Prostate gland (tissue), 2 donors: Measurements from ENCODE around the gene IFI44. TPM values are rescaled to one million over a fixed set of nuclear protein-coding genes. Genes with fewer than 3 reads are reported as not detected.
A peak's percentile ranks its signal among the peaks of the same experiment; 100 is the strongest.

Experiments used
- DNase-seq: peaks from one replicate; pipeline ENCODE4 v3.0.0-alpha.2; 2019; ENCODE audit warnings: low spot score
- H3K27ac ChIP-seq, 2 donors: fragments of 200-600 bp; sonication (generic); 2 replicates each; pipeline ENCODE4 v1.5.1; 2017 to 2019
- H3K27me3 ChIP-seq: fragments of 200-600 bp; sonication (generic); replicated peaks from 2 replicates; pipeline ENCODE4 v1.5.1; 2019; ENCODE audit not compliant: insufficient read depth
- H3K36me3 ChIP-seq, 2 donors: fragments of 200-600 bp; sonication (generic); 1 replicate in 1 of 2; 2 replicates in 1 of 2; pipeline versions ENCODE4 v1.5.1 to v1.8.1; 2017 to 2019
- H3K4me1 ChIP-seq: fragments of 200-600 bp; sonication (generic); replicated peaks from 2 replicates; pipeline ENCODE4 v1.5.1; 2019
- H3K4me3 ChIP-seq, 2 donors: fragments of 200-600 bp; sonication (generic); 2 replicates each; pipeline ENCODE4 v1.5.1; 2017 to 2019
- H3K9me3 ChIP-seq: fragments of 200-600 bp; sonication (generic); 2 replicates; pipeline ENCODE4 v1.5.1; 2017
- CTCF ChIP-seq, 4 experiments: fragments of 200-600 bp in 2 of 4; fragments of 450-650 bp in 2 of 4; sonication (generic) in 2 of 4; IDR thresholded peaks; 1 replicate in 3 of 4; 2 replicates in 1 of 4; pipeline ENCODE4 v1.5.1; 2016 to 2019; ENCODE audit warnings: antibody characterized with exemption in 4 of 4, mild to moderate bottlenecking in 2 of 4, moderate library complexity in 2 of 4
- POLR2A ChIP-seq: fragments of 450-650 bp; IDR thresholded peaks from one replicate; pipeline ENCODE4 v1.6.1; 2016; ENCODE audit warnings: antibody characterized with exemption, mild to moderate bottlenecking
- POLR2AphosphoS5 ChIP-seq: sonication (generic); formaldehyde crosslinking; IDR thresholded peaks from one replicate; pipeline ENCODE4 v1.6.1; 2017; ENCODE audit warnings: antibody characterized with exemption
- WGBS: methylation state at CpG from one replicate; pipeline ENCODE4 v1.1.5; 2018; 5-methylcytosine and 5-hydroxymethylcytosine counted together
- intact Hi-C: fragments of 100-400 bp; cut with DNase I; formaldehyde crosslinking; loops from one replicate; pipeline ENCODE4 v1.14.2; 2022
- total RNA-seq, 2 donors: library from RNA; depleted of rRNA; stranded (reverse); fragments of >200 nt; gene quantifications; one replicate each; pipeline ENCODE4 v1.1.0, GENCODE V29; 2016

IFI44 gene
- total RNA-seq, 2 donors from 2014 or later, result 5.3 to 23.9 TPM

DNA sequence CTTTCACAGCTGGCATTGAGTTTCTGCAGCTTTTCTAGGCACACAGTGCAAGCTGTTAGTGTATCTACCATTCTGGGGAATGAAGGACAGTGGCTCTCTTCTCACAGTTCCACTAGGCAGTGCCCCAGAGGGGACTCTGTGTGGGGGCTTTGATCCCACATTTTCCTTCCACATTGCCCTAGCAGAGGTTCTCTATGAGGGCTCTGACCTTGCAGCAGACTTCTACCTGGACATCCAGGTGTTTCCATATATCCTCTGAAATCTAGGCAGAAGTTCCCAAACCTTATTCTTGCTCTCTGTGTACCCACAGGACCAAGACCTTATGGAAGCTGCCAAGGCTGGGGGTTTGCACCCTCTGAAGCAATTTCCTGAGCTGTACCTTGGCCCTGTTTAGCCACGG, 2.4 kb upstream of the IFI44 start:
- H3K9me3 ChIP-seq, result no peaks in the 10 kb centered on the region
- intact Hi-C loops, result no loop called here
- no peak for DNase-seq
- H3K27me3 ChIP-seq, result no peaks in the 10 kb centered on the region
- no peak for TF ChIP-seq POLR2AphosphoS5
- no peak for TF ChIP-seq POLR2A
- TF ChIP-seq CTCF (IDR thresholded peaks at IDR 0.05), result no peak
- no peaks in the 10 kb centered on the region for H3K36me3 ChIP-seq
- no peak overlapping the region for H3K27ac ChIP-seq
- no peak overlapping the region for H3K4me3 ChIP-seq
- no peaks in the 10 kb centered on the region for H3K4me1 ChIP-seq
- 100% methylated on average over 1 of the region's 1 CpG for WGBS

DNA sequence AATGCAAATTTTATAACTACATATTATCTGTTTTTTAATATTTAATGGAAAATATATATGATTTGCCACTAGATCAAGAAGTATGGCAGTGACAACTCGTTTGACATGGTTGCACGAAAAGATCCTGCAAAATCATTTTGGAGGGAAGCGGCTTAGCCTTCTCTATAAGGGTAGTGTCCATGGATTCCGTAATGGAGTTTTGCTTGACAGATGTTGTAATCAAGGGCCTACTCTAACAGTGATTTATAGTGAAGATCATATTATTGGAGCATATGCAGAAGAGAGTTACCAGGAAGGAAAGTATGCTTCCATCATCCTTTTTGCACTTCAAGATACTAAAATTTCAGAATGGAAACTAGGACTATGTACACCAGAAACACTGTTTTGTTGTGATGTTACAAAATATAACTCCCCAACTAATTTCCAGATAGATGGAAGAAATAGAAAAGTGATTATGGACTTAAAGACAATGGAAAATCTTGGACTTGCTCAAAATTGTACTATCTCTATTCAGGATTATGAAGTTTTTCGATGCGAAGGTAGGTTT, 556 bp downstream of the IFI44 start:
- Histone ChIP-seq H3K9me3 (no peaks in the 10 kb centered on the region), H3K4me1 (no peaks in the 10 kb centered on the region), H3K27ac (peak overlapping the region in 1 of 2 donors; percentile 50), H3K4me3 (peak overlapping the region; percentile 9 to 16), H3K27me3 (no peaks in the 10 kb centered on the region), H3K36me3 (no peaks in the 10 kb centered on the region)
- TF ChIP-seq POLR2AphosphoS5 (no peak), CTCF (IDR thresholded peaks at IDR 0.05) (no peak), POLR2A (no peak)
- 74% methylated on average over 6 of the region's 6 CpGs for WGBS
- DNase-seq, result no peak
- intact Hi-C loops, result no loop called here

- no peak overlapping the region for H3K27ac ChIP-seq
- no peaks in the 10 kb centered on the region for H3K36me3 ChIP-seq
- WGBS, result 76% methylated on average over 12 of the region's 12 CpGs
- intact Hi-C loops, result no loop called here
- no peaks in the 10 kb centered on the region for H3K9me3 ChIP-seq
- TF ChIP-seq POLR2A (no peak), CTCF (IDR thresholded peaks at IDR 0.05) (no peak), POLR2AphosphoS5 (no peak)
- H3K4me3 ChIP-seq, result peak overlapping the region in 1 of 2 donors; percentile 7
- H3K27me3 ChIP-seq, result no peaks in the 10 kb centered on the region
- DNase-seq, result no peak
- H3K4me1 ChIP-seq, result no peaks in the 10 kb centered on the region
These were observed 1.6 kb downstream of the IFI44 start for GRCh38 chr1:78651241-78651640.

GRCh38 chr1:78652019-78652560, 2.5 kb downstream of the IFI44 start:
- TF ChIP-seq CTCF (IDR thresholded peaks at IDR 0.05), result no peak
- no peak for TF ChIP-seq POLR2A
- no peak for TF ChIP-seq POLR2AphosphoS5
- no peaks in the 10 kb centered on the region for H3K36me3 ChIP-seq
- WGBS, result 91% methylated on average over 17 of the region's 17 CpGs
- H3K4me3 ChIP-seq, result no peak overlapping the region
- H3K27ac ChIP-seq, result no peak overlapping the region
- H3K27me3 ChIP-seq, result no peaks in the 10 kb centered on the region
- no peaks in the 10 kb centered on the region for H3K9me3 ChIP-seq
- DNase-seq, result no peak
- intact Hi-C loops, result no loop called here
- H3K4me1 ChIP-seq, result no peaks in the 10 kb centered on the region

DNA sequence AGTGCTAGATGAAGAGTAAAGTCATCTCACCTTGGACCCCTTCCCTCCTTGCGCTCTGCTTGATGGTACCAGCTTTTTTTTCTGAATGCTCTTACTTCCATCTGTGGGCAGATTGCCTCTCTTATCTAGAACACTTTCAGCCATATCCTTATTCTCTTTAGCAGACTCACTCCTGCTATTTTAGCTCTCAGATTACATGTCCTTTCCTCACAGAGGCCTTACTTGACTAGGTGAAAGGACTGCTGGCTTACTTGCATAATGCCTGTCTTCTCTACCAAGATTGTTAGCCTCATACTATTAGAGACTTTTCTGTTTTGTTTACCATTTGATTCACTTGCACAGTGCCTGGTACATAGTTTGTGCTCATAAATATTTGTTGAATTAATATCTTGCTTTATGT, 9.3 kb downstream of the IFI44 start:
- intact Hi-C loops, result no loop called here
- Histone ChIP-seq H3K9me3 (no peaks in the 10 kb centered on the region), H3K4me3 (no peak overlapping the region), H3K4me1 (no peaks in the 10 kb centered on the region), H3K27ac (no peak overlapping the region), H3K27me3 (no peaks in the 10 kb centered on the region), H3K36me3 (no peaks in the 10 kb centered on the region)
- WGBS, result 97% methylated on average over 1 of the region's 1 CpG
- TF ChIP-seq POLR2AphosphoS5, result no peak
- TF ChIP-seq CTCF (IDR thresholded peaks at IDR 0.05), result no peak
- no peak for TF ChIP-seq POLR2A
- no peak for DNase-seq
